ENCODE data around the gene EFHC1. TPM values are rescaled to one million over a fixed set of nuclear protein-coding genes. Genes with fewer than 3 reads are reported as not detected.

Gene EFHC1
- polyA plus RNA-seq, 1 donor (not counting 4 experiments of a cell fraction or from before 2014, with no cell fraction given), result 20.5 TPM

- DNase-seq (ENCODE audit: low read depth, low spot score) (no peak), FAIRE-seq (no peak)
- Histone ChIP-seq H3K9ac (ENCODE audit: control insufficient read depth, extremely low read depth, insufficient read depth, low read length) (no peak overlapping the region), H3K4me1 (ENCODE audit: control insufficient read depth, extremely low read depth, insufficient read depth, low read length) (peaks cover 36% of the 10 kb centered on the region), H3K79me2 (ENCODE audit: control insufficient read depth, insufficient read depth, low read length) (peaks cover 1% of the 10 kb centered on the region), H3K36me3 (ENCODE audit: control insufficient read depth in 2 of 2, extremely low read depth in 1 of 2, insufficient read depth in 2 of 2, low read length in 2 of 2) (no peaks in the 10 kb centered on the region), H3K4me3 (ENCODE audit: control insufficient read depth in 2 of 3, extremely low read depth in 1 of 3, insufficient read depth in 2 of 3, low read depth in 1 of 3, low read length in 3 of 3) (no peak overlapping the region), H3K27me3 (ENCODE audit: control insufficient read depth, extremely low read depth, insufficient read depth, low read length) (no peaks in the 10 kb centered on the region), H3K27ac (ENCODE audit: control insufficient read depth, insufficient read depth, low read length) (no peak overlapping the region), H2AFZ (ENCODE audit: control insufficient read depth, low read length) (no peak overlapping the region), H3K9me1 (ENCODE audit: control insufficient read depth, extremely low read depth, insufficient read depth, low read length) (no peaks in the 10 kb centered on the region), H3K4me2 (ENCODE audit: control insufficient read depth, extremely low read depth, insufficient read depth, low read depth, low read length) (no peak overlapping the region), H3K9me3 (ENCODE audit: control insufficient read depth, low read depth, low read length) (no peaks in the 10 kb centered on the region), H4K20me1 (ENCODE audit: control insufficient read depth, extremely low read depth, insufficient read depth, low read length) (no peaks in the 10 kb centered on the region)
- TF ChIP-seq EZH2 (IDR thresholded peaks at IDR 0.05; ENCODE audit: low read length), result no peak
- TF ChIP-seq, protein P1, sequence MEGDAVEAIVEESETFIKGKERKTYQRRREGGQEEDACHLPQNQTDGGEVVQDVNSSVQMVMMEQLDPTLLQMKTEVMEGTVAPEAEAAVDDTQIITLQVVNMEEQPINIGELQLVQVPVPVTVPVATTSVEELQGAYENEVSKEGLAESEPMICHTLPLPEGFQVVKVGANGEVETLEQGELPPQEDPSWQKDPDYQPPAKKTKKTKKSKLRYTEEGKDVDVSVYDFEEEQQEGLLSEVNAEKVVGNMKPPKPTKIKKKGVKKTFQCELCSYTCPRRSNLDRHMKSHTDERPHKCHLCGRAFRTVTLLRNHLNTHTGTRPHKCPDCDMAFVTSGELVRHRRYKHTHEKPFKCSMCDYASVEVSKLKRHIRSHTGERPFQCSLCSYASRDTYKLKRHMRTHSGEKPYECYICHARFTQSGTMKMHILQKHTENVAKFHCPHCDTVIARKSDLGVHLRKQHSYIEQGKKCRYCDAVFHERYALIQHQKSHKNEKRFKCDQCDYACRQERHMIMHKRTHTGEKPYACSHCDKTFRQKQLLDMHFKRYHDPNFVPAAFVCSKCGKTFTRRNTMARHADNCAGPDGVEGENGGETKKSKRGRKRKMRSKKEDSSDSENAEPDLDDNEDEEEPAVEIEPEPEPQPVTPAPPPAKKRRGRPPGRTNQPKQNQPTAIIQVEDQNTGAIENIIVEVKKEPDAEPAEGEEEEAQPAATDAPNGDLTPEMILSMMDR (optimal IDR thresholded peaks at IDR 0.05 in 1 of 3, IDR thresholded peaks at IDR 0.05 in 1 of 3, conservative IDR thresholded peaks at IDR 0.05 in 1 of 3; ENCODE audit: extremely low read depth in 1 of 3, insufficient read depth in 2 of 3, low read length in 3 of 3), result no peak
- dilution Hi-C loops (cut with MboI; ENCODE audit: extremely low pct_ligation_motif_present, low sequenced_read_pairs), result loop anchor here (25.0 kb wide), 1 partner anchor 240 kb away; the partner anchor contains the start of gene TMEM14A
Measured at GRCh38 chr6:52422156-52422555, 2.0 kb downstream of the EFHC1 start.

- dilution Hi-C loops (cut with MboI; ENCODE audit: extremely low pct_ligation_motif_present, low sequenced_read_pairs), result loop anchor here (25.0 kb wide), 1 partner anchor 239 kb away; the partner anchor contains the start of gene TMEM14A
- Histone ChIP-seq H3K4me2 (ENCODE audit: control insufficient read depth, extremely low read depth, insufficient read depth, low read depth, low read length) (peak overlapping the region; percentile 68), H3K27me3 (ENCODE audit: control insufficient read depth, extremely low read depth, insufficient read depth, low read length) (no peaks in the 10 kb centered on the region), H3K9me1 (ENCODE audit: control insufficient read depth, extremely low read depth, insufficient read depth, low read length) (no peaks in the 10 kb centered on the region), H3K4me1 (ENCODE audit: control insufficient read depth, extremely low read depth, insufficient read depth, low read length) (peaks cover 30% of the 10 kb centered on the region), H2AFZ (ENCODE audit: control insufficient read depth, low read length) (no peak overlapping the region), H3K36me3 (ENCODE audit: control insufficient read depth in 2 of 2, extremely low read depth in 1 of 2, insufficient read depth in 2 of 2, low read length in 2 of 2) (no peaks in the 10 kb centered on the region), H4K20me1 (ENCODE audit: control insufficient read depth, extremely low read depth, insufficient read depth, low read length) (no peaks in the 10 kb centered on the region), H3K9me3 (ENCODE audit: control insufficient read depth, low read depth, low read length) (no peaks in the 10 kb centered on the region), H3K27ac (ENCODE audit: control insufficient read depth, insufficient read depth, low read length) (no peak overlapping the region), H3K9ac (ENCODE audit: control insufficient read depth, extremely low read depth, insufficient read depth, low read length) (no peak overlapping the region), H3K79me2 (ENCODE audit: control insufficient read depth, insufficient read depth, low read length) (peaks cover 1% of the 10 kb centered on the region), H3K4me3 (ENCODE audit: control insufficient read depth in 2 of 3, extremely low read depth in 1 of 3, insufficient read depth in 2 of 3, low read depth in 1 of 3, low read length in 3 of 3) (no peak overlapping the region)
- TF ChIP-seq, protein P1 (optimal IDR thresholded peaks at IDR 0.05 in 1 of 3, IDR thresholded peaks at IDR 0.05 in 1 of 3, conservative IDR thresholded peaks at IDR 0.05 in 1 of 3; ENCODE audit: extremely low read depth in 1 of 3, insufficient read depth in 2 of 3, low read length in 3 of 3), result no peak
- no peak for TF ChIP-seq EZH2 (IDR thresholded peaks at IDR 0.05; ENCODE audit: low read length)
- DNase-seq (ENCODE audit: low read depth, low spot score), result no peak
- no peak for FAIRE-seq
Measured at GRCh38 chr6:52423448-52423847, 3.3 kb downstream of the EFHC1 start.

Measured in keratinocyte (primary cell).